MM.1S (cell line): ENCODE data around the gene SLC25A26.

Source experiments
- EZH2 ChIP-seq: fragments of 300-600 bp; sonication (generic); optimal IDR thresholded peaks from 2 replicates; pipeline ENCODE3; 2017; ENCODE audit warnings: low read depth, mild to moderate bottlenecking, antibody characterized with exemption, low read length, mixed read lengths
- EZH2phosphoT487 ChIP-seq: fragments of 300-600 bp; sonication (generic); IDR thresholded peaks from 2 replicates; pipeline ENCODE4 v1.6.1; 2018; ENCODE audit warnings: antibody characterized with exemption, low read length
- TF ChIP-seq, protein P1 (sequence below): fragments of 300-600 bp; sonication (generic); IDR thresholded peaks from 2 replicates; pipeline ENCODE4 v1.5.1; 2016; ENCODE audit warnings: antibody characterized with exemption, low read length, mixed read lengths

DNA sequence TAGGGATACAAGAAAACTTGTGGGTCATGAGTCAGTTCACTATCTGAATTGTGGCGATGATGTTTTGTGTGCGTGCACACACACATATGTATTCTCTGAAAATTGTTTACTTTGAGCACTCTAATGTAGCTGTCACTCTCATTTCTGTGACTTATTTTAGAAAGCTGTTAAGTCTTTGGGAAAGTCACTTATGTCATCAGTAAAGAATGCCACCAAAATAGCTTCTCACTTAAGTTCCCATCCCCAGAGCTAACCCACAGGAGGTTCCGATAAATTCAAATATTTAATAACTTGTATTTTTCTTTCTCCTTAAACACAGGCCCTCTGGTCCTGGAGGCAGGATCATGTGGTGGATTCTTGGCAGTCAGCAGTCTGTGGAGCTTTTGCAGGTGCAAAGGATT, 141.7 kb downstream of the SLC25A26 start:
- TF ChIP-seq, protein P1, sequence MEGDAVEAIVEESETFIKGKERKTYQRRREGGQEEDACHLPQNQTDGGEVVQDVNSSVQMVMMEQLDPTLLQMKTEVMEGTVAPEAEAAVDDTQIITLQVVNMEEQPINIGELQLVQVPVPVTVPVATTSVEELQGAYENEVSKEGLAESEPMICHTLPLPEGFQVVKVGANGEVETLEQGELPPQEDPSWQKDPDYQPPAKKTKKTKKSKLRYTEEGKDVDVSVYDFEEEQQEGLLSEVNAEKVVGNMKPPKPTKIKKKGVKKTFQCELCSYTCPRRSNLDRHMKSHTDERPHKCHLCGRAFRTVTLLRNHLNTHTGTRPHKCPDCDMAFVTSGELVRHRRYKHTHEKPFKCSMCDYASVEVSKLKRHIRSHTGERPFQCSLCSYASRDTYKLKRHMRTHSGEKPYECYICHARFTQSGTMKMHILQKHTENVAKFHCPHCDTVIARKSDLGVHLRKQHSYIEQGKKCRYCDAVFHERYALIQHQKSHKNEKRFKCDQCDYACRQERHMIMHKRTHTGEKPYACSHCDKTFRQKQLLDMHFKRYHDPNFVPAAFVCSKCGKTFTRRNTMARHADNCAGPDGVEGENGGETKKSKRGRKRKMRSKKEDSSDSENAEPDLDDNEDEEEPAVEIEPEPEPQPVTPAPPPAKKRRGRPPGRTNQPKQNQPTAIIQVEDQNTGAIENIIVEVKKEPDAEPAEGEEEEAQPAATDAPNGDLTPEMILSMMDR: no peak
- no peak for TF ChIP-seq EZH2phosphoT487
- no peak for TF ChIP-seq EZH2
